GM13976 (cell line): ENCODE measurements around the gene ABCD1.
A peak's percentile ranks its signal among the peaks of the same experiment; 100 is the strongest.

ENCODE experiments used
- DNase-seq: peaks from one replicate; pipeline ENCODE4 v3.0.0; 2012; ENCODE audit warnings: low spot score
- in situ Hi-C: fragments of 300-500 bp; cut with MboI; formaldehyde crosslinking; loops from one replicate; pipeline ENCODE4 v1.12.0; 2022; ENCODE audit warnings: low sequenced_read_pairs, mixed read lengths, inconsistent platforms; ENCODE audit not compliant: unreplicated experiment
- TF ChIP-seq, protein P1 (sequence below): IDR thresholded peaks from 2 replicates; pipeline ENCODE4 v1.5.1; 2012; ENCODE audit warnings: borderline replicate concordance, mild to moderate bottlenecking; ENCODE audit not compliant: insufficient read depth; ENCODE audit errors: extremely low read depth, missing control alignments, control extremely low read depth

Gene ABCD1

DNA sequence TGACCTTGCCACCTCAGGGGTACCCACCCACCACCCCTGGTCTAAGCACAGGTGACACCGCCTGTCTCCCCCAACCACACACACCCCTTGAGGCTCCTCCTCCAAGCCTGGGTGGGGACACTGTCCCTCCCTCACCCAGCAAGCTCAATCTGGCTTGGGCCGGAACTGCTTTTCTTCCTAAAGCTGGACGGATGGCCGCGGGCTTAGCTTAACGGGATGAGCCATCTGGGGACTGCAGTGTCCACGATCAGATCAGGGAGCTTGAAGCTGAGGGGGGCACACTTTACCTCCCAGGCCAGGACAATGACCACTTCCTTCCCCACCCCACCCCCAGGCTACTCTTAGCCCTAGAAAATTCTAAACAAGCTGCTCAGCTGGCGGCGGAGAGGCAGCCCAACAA is 37.9 kb upstream of the ABCD1 start:
- no peak for DNase-seq
- in situ Hi-C loops, result no loop called here
- TF ChIP-seq, protein P1, sequence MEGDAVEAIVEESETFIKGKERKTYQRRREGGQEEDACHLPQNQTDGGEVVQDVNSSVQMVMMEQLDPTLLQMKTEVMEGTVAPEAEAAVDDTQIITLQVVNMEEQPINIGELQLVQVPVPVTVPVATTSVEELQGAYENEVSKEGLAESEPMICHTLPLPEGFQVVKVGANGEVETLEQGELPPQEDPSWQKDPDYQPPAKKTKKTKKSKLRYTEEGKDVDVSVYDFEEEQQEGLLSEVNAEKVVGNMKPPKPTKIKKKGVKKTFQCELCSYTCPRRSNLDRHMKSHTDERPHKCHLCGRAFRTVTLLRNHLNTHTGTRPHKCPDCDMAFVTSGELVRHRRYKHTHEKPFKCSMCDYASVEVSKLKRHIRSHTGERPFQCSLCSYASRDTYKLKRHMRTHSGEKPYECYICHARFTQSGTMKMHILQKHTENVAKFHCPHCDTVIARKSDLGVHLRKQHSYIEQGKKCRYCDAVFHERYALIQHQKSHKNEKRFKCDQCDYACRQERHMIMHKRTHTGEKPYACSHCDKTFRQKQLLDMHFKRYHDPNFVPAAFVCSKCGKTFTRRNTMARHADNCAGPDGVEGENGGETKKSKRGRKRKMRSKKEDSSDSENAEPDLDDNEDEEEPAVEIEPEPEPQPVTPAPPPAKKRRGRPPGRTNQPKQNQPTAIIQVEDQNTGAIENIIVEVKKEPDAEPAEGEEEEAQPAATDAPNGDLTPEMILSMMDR, result no peak

DNA sequence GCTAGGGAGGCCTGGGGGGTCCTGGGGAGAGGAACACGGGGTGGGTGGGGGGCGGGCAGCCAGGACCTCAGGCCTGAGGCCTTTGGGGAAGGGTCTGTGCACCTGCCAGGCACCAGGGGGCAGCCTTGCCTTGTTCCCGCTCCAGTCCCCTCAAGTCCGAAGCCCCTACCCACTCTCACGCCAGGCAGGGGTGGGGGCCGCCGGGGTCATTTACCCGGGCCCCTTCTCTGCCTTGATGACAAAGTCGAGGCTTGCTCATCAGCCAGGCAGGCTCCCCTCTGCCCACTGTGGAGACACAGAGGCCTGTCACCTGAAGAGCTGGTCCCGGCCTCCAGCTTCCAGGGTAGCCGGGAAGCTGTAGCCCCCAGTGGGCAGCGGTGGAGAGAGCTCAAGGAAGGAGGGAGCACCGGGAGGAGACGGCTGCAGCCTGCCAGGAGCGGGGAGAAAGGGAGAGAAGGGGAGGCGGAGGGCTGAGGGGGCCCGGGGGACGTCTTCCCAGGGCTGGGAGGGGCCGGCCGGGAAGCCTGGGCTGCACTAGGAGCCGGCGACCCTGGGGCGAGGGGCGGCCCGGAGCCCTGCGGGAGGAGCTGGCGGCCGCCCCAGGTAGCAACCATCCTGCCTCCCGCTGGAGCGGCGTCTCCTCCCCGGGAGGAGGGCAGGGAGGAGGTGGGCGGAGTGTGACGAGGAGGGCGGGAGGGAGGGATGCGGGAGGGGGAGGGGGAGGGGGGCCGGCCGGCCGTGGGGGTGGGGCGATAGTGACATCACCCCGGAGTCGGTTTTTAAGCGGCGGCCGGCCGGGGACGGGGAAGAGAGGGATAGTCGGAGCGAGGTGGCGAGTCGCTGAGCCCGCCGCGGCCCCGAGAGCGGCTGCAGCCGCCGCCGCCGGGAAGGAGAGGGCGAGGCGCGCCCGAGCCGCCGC is 37.3 kb upstream of the ABCD1 start, which contains the start of gene SLC6A8:
TSS of gene SLC6A8 (plus strand) at position 806 of the 919 bp plus-strand sequence. CDS start 649 bp downstream, outside the sequence.
- TF ChIP-seq, protein P1, result peak; percentile 27
- in situ Hi-C loops, result no loop called here
- peak; percentile 66 for DNase-seq

DNA sequence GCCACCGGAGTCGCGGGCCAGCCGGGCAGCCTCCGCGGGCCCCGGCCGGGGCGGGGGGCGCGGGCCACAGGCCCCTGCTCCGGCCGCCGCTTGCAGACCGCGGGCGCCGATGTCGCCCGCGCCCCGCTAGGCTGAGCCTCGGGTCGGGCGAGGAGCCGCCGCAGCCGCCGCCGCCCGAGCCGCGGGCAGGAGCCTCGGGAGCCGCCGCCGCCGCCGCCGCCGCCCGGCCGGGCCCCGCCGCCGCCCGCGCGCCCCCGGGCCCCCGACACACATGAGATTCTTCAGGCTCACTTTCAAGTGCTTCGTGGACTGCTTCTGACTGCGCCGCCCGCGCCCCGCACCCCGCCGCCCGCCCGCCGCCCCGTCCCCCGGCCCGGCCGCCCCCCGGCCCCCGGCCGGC is 36.6 kb upstream of the ABCD1 start:
- TF ChIP-seq, protein P1, result no peak
- in situ Hi-C loops, result no loop called here
- no peak for DNase-seq

DNA sequence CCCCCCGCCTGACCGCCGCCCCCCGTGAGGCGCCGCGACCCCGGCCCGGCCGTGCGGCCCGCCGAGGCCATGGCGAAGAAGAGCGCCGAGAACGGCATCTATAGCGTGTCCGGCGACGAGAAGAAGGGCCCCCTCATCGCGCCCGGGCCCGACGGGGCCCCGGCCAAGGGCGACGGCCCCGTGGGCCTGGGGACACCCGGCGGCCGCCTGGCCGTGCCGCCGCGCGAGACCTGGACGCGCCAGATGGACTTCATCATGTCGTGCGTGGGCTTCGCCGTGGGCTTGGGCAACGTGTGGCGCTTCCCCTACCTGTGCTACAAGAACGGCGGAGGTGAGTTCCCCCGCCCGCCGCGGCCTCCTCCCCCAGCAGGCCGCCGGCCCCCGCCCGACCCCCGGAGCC is 36.1 kb upstream of the ABCD1 start:
- no peak for DNase-seq
- TF ChIP-seq, protein P1, result no peak
- in situ Hi-C loops, result no loop called here

DNA sequence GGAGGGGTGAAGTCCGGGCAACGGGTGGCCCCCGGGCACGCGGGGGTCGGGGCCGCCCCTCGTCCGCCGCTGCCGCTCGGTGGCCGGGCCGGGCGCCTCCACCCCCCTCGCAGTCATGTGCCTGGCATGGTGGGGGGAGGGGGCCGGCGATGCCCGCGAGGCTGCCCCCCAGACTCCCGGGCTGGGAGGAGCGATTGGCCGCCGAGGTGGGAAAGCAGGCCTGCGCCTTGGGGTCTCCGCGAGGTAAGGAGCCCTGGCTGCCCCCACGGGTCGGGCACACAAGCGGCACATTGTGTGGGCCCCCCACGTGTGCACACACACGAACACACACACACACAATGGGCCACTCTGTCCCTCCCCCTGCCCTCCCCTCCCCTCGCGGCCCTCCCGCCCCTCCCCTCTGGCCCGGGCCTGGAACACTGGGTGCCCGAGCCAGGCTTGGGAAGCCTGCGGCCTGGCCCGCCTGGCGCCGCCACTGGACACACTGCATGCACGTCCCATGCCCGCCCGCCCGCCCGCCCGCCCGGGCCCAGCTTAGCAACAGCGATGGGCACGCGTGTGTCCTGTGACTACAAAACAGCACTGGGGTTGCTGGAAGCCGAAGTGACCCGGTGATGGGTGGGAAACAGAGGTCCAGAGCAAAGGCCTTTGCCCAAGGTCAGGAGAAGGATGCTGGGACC is 35.6 kb upstream of the ABCD1 start:
- TF ChIP-seq, protein P1, result no peak
- in situ Hi-C loops, result no loop called here
- no peak for DNase-seq

DNA sequence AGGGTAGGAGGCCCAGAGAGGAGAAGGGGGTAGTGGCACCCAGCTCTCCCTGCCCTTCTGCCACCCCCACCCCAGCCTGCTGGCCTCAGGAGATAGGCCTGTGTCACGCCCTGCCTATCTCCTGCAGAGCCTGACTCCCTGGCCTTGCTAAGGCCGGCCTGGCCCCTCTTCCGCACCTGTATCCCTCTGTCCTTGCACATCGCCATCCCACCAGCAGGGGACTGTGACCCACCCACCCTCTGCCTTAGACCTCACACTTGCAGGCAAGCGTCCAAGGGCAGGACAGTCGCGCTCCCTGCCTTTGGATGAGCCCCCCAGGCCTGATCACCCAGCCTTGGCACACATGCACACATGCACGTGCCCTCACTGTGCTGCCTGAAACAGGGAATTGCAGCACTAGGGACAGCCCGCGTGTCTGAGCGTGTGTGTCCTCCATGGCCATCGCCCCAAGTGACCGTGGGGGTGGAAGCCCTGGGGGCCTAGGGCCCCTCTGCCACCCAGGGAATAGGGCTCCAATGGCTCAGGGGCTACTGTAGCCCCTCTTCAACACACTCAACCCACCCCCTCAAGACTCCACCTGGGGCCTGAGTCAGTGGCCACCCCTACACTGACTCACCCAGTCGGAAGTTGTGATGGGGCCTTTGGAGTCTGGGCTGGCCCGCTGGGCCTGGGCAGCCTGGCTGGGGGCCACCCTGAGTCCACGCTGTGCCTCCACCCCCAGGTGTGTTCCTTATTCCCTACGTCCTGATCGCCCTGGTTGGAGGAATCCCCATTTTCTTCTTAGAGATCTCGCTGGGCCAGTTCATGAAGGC is 34.8 kb upstream of the ABCD1 start:
- in situ Hi-C loops, result no loop called here
- no peak for DNase-seq
- TF ChIP-seq, protein P1, result no peak
